ENCODE data around the gene SAP130. TPM values are rescaled to one million over a fixed set of nuclear protein-coding genes. Genes with fewer than 3 reads are reported as not detected.

Gene SAP130
- 3.8 TPM for total RNA-seq

- peak; percentile 98 for DNase-seq
These were observed at the start of gene SAP130 for GRCh38 chr2:128027801-128028667. SAP130 (minus strand) TSS chr2:128028059; CDS start chr2:128026292, 1,767 bp downstream.

DNA sequence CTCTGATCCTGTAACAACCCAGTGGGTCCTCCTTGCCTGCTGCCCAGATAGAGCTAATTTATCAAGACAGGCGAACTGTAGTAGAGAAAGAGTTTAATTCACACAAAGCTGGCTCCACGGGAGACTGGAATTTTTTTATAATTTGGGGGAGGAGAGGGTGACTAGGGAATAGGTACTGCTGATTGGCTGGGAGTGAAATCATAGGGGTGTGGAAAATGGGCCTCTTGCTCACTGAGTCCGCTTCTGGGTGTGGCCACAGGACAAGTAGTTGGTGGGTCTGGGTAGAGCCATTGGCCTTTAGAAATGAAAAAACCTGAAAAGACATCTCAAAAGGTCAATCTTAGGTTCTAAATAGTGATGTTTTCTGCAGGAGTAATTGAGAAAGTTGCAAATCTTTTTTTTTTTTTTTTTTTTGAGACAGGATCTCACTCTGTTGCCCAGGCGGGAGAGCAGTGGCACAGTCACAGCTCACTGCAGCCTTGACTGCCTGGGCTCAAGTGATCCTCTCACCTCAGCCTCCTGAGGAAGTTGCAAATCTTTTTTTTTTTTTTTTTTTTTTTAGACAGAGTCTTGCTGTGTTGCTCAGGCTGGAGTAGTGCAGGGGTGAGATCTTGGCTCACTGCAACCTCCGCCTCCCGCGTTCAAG, 48.7 kb upstream of the SAP130 start:
- no peak for DNase-seq

- DNase-seq, result no peak
These were observed 45.4 kb upstream of the SAP130 start for GRCh38 chr2:128073278-128073677.

- no peak for DNase-seq
These were observed 41.9 kb upstream of the SAP130 start for GRCh38 chr2:128069769-128070168.

DNA sequence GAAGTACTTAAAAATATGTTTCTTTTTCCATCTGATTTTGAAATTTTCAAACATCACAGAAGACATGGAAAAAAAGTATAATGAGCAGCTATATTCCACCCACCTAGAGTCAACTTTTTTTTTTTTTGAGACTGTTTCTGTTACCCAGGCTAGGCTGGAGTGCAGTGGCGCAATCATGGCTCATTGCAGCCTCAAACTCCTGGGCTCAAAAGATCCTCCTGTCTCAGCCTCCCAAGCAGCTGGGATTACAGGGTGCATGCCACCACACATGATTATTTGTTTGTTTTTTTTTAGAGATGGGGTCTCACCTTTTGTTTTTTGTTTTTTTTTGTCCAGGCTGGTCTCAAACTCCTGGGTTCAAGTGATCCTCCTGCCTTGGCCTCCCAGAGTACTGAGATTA, 36.5 kb upstream of the SAP130 start:
- DNase-seq, result no peak

DNA sequence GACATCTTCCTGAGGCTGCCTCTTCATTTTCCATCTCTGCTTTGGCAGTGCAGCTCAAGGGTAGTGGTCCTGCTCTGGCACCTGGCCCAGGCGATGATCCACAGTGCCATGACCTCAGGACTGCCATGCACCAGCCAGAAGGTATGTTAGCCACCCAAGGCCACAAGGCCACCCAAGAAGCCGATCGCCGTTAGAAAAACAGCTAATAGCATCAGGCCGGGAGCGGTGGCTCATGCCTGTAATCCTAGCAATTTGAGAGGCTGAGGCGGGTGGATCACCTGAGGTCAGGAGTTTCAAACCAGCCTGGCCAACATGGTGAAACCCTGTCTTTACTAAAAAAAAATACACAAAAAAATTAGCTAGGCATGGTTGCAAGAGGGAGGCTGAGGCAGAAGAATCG, 34.7 kb upstream of the SAP130 start:
- no peak for DNase-seq

DNA sequence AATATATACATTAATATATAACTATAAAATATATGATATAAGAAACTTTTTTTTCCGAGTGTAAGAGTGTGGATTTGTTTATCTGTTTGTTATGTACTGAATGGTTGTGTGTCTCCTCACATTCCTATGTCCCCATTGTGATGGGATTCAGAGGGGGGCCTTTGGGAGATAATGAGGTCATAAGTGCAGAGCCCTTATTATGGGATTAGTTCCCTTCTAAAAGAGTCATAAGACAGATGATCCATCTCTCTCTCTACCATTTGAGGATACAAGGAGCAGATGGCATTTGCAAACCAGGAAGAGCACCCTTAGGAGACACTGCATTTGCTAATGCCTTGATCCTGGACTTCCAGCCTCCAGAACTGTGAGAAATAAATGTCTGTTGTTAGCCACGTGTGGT, 30.3 kb upstream of the SAP130 start:
- DNase-seq, result no peak

DNA sequence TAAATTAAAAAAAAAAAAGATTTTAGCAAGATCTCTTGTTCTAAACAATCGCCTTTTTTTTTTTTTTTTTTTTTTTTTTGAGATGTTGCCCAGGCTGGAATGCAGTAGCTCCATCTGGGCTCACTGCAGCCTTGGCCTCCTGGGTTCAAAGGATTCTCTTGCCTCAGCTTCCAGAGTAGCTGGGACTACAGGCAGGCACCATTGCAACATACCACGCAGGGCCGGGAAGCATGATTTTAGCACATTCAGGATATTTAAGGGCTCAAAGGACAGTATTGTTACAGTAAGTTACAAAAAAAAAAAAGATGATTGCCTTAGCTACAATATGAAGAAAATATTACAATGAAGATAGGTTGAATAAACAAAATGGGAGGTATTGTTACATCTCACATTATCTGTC, 29.5 kb upstream of the SAP130 start:
- no peak for DNase-seq

GRCh38 chr2:128054104-128054885, 26.4 kb upstream of the SAP130 start:
- no peak for DNase-seq

GRCh38 chr2:128053331-128053730, 25.5 kb upstream of the SAP130 start:
- DNase-seq, result no peak

DNA sequence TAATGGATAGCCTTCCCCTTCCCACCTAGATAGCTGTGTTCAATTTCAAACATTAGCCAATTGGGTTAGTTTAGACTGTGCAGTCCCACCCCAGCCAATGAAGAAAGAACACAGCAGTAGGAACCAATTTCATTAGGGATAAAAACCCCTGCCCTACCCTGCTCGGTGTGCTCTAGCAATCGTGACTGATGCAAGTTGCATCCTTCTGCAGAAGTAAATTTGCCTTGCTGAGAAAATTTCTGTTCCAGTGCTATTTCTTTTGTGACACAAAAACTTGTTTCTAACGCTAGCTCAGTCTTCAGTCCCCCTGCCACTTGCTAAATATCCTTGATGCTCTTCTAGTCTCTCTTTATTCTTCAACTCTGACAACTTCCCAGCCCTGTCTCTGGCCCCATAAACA, 15.2 kb upstream of the SAP130 start:
- DNase-seq, result no peak

GRCh38 chr2:128041561-128041960, 13.7 kb upstream of the SAP130 start:
- no peak for DNase-seq

- DNase-seq, result no peak
These were observed 12.4 kb upstream of the SAP130 start for GRCh38 chr2:128040166-128040771.

DNA sequence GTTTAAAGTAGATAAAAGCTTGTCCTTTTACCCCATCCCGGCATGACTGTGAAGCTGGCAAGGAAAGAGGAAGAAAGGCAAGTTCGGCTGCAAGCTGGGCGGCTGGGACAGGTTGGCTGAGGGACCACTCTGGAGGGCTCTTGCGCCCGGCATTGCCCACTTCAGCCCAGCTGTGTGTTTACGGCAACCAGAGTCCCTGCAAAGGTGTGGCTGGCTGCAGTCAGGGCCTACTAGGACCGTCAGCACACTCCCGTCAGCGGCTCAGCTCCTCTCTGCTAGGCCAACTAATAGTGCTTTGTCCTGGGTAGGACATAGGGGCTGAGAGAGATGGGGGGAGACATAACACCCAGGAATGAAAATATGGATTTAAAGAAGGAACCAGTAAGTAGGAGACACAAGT, 11.7 kb upstream of the SAP130 start:
- no peak for DNase-seq

DNA sequence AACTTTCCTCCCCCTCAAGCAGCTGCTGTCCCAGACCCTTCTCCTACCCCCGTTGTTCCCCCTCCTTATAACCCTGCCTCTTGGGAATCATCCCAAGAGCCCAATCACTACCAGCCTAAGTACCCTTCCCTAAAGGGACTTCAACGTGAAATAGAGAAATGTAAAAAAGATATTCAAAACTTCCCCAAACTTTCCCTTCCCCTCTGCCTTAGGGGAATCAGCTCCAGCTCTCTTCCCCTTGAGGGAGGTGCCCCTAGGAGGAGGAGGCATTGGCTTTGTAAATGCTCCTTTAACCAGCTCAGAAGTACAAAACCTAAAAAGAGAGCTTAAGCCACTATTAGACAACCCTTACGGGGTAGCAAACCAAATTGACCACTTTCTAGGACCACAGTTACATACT, 10.6 kb upstream of the SAP130 start:
- no peak for DNase-seq

GRCh38 chr2:128037649-128038048, 9.8 kb upstream of the SAP130 start:
- DNase-seq, result no peak

DNA sequence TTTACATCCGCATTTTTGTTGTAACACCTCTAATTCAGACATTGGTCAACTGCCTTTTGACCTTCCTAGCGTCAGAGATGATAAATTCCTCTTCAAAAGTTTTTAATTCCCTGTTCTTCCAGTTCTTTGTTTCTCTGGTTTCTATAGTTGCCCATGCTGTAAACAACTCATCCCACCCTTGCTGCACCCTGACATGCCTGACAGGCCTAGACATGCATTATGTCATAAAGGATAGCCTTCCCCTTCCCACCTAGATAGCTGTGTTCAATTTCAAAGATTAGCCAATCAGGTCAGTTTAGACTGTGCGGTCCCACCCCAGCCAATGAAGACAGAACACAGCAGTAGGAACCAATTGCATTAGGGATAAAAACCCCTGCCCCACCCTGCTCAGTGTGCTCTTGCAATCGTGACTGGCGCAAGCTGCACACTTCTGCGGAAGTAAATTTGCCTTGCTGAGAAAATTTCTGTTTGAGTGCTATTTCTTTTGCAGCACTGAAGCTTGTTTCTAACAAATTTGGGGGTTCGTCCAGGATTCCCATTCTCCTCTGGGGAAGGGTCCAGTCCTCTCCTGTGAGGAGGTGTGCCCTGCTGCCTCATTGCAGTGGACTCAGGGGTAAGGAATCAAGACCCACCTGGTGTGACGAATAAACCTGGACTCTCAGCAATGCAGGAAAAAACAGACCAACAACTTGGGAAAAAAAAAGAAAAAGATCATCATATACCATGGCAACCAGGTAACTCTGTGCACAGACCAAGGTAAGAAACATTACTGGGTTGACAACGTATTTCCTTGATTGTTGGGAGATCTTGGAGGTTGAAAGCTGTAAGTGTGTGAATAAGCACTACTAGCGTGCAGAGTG, 9.1 kb upstream of the SAP130 start:
- DNase-seq, result no peak

DNA sequence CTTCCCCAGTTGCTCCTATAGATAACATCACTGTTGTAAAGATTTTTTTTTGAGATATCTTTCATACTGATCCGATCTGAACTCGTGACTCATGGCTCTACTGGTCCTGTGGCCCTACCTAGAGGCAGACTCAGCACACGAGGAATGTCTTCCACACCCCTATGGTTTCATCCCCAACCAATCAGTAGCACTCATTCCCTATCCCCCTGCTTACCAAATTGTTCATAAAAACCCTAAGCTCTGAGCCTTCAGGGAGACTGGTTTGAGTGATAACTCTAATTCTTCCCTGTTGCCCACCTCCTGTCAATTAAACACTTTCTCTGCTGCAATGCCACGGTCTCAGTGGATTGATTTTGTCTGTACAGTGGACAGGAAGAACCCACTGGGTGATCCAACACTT, 4.2 kb upstream of the SAP130 start:
- DNase-seq, result no peak

DNA sequence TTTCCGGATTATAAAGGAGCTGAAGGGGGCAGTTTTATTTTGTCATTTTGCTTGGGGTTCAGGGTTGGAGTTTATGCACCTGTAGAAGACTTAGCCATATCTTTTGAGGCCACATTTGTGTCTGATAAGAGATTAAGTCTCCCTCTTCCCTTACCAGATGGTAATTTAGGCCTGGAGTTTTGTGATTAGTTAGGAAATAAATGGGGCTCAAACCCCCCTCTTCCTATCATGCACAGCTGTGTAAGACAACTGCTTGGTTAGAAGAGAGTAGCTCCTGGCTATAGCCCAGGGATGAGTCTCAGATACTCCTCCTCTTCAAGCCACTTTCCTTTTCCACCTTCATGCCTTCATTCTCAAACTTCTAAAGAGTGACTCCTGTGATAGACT, 802 bp upstream of the SAP130 start:
- peak; percentile 16 for DNase-seq

DNA sequence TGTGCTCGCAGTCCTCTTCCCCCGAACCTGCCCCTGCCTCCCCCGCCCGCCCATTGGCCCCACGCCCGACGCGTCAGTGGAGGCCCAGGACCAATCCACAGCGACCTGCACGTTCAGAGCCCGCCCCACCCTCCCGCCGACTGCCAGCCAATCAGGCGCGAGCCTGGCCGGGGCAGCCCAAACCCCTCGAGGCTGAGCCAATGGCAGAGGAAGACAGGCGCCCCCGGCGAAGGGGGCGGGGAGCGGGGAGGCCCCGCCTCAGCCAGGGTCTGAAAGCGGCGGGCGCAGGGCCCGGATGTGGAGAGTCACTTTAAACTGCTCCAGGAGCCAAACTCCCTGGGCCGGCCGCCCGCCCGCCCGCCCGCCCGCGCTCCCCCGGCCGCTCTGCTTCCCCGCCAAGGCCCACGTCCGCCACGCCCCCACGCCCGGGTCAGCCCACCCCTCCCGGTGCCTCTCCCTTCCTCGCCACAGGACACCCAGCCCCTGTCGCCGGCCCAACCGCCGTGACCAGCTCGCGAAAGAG, 520 bp downstream of the SAP130 start:
- peak; percentile 99 for DNase-seq
